SK-N-SH (cell line): ENCODE results near the gene SEMA3B. TPM values are rescaled to one million over a fixed set of nuclear protein-coding genes. Genes with fewer than 3 reads are reported as not detected.
A peak's percentile ranks its signal among the peaks of the same experiment; 100 is the strongest.

Source experiments
- CTCF ChIA-PET: fragments of 300-600, 350-600 bp; formaldehyde crosslinking; extraction: SDS; loops from one replicate; lab custom pipeline; 2021; lab: Yijun Ruan, JAX
- POLR2A ChIA-PET: fragments of 350-600 bp; sonication (Branson Sonifier 250); formaldehyde crosslinking; extraction: SDS; loops from one replicate; lab custom pipeline; 2020; ENCODE audit warnings: antibody characterized with exemption, inconsistent platforms; lab: Yijun Ruan, JAX
- DNase-seq: peaks from one replicate; pipeline ENCODE4 v3.0.0; 2012
- H2AFZ ChIP-seq: fragments of 200-600 bp; sonication (generic); 2 replicates; pipeline ENCODE4 v1.8.1; 2016; ENCODE audit warnings: antibody characterized with exemption, mild to moderate bottlenecking, low read depth
- H3F3A ChIP-seq: fragments of 200-600 bp; sonication (generic); replicated peaks from 2 replicates; pipeline ENCODE3; 2016; ENCODE audit warnings: antibody characterized with exemption, mild to moderate bottlenecking; ENCODE audit not compliant: insufficient read depth
- H3K27ac ChIP-seq, 2 experiments: fragments of 200-500 bp in 1 of 2; fragments of 200-600 bp in 1 of 2; sonication (Bioruptor generic) in 1 of 2; sonication (generic), shearing (Covaris generic) in 1 of 2; 2 replicates each; pipeline versions ENCODE4 v1.5.1 to v1.6.1; 2014 to 2016; ENCODE audit warnings: low read depth in 2 of 2, inconsistent platforms in 1 of 2, low read length in 1 of 2, mild to moderate bottlenecking in 1 of 2, mixed read lengths in 1 of 2
- H3K27me3 ChIP-seq: fragments of 200-600 bp; sonication (generic), shearing (Covaris generic); 2 replicates; pipeline ENCODE4 v1.6.1; 2016; ENCODE audit warnings: mixed run types; ENCODE audit not compliant: insufficient read depth
- H3K36me3 ChIP-seq, 2 experiments: fragments of 200-500 bp in 1 of 2; fragments of 200-600 bp in 1 of 2; sonication (Bioruptor generic) in 1 of 2; sonication (generic) in 1 of 2; replicated peaks in 1 of 2; 2 replicates each; pipeline versions ENCODE3 to v1.5.1; 2014 to 2016; ENCODE audit warnings: low read length in 1 of 2, mild to moderate bottlenecking in 1 of 2; ENCODE audit not compliant: insufficient read depth in 2 of 2, control insufficient read depth in 1 of 2
- H3K4me1 ChIP-seq, 2 experiments: fragments of 200-500 bp in 1 of 2; fragments of 200-600 bp in 1 of 2; sonication (Bioruptor generic) in 1 of 2; sonication (generic), shearing (Covaris generic) in 1 of 2; 2 replicates each; pipeline versions ENCODE4 v1.5.1 to v1.6.1; 2014 to 2016; ENCODE audit warnings: low read depth in 1 of 2, low read length in 1 of 2, mixed run types in 1 of 2; ENCODE audit not compliant: insufficient read depth in 2 of 2, control insufficient read depth in 1 of 2
- H3K4me2 ChIP-seq: fragments of 200-600 bp; sonication (generic), shearing (Covaris generic); 2 replicates; pipeline ENCODE4 v1.6.1; 2017; ENCODE audit warnings: mixed run types
- H3K4me3 ChIP-seq, 2 experiments: fragments of 200-500 bp in 1 of 2; fragments of 200-600 bp in 1 of 2; sonication (Bioruptor generic) in 1 of 2; sonication (generic), shearing (Covaris generic) in 1 of 2; 2 replicates each; pipeline versions ENCODE4 v1.5.1 to v1.8.1; 2014 to 2016; ENCODE audit warnings: low read depth in 2 of 2, inconsistent platforms in 1 of 2, low read length in 1 of 2, mild to moderate bottlenecking in 1 of 2, mixed read lengths in 1 of 2, moderate library complexity in 1 of 2
- H3K79me2 ChIP-seq: fragments of 200-600 bp; sonication (generic); 2 replicates; pipeline ENCODE4 v1.8.1; 2017; ENCODE audit warnings: mild to moderate bottlenecking; ENCODE audit not compliant: insufficient read depth
- H3K9ac ChIP-seq: fragments of 200-600 bp; sonication (generic); 2 replicates; pipeline ENCODE4 v1.6.1; 2017; ENCODE audit warnings: mixed run types
- H3K9me2 ChIP-seq: fragments of 200-600 bp; sonication (generic); 2 replicates; pipeline ENCODE4 v1.6.1; 2017; ENCODE audit warnings: mixed run types
- H3K9me3 ChIP-seq: fragments of 200-600 bp; sonication (generic); 2 replicates; pipeline ENCODE4 v1.6.1; 2017; ENCODE audit warnings: mixed run types, mild to moderate bottlenecking, moderate library complexity
- H4K20me1 ChIP-seq: fragments of 200-600 bp; sonication (generic); 2 replicates; pipeline ENCODE4 v1.6.1; 2017; ENCODE audit warnings: mild to moderate bottlenecking, mixed run types; ENCODE audit not compliant: insufficient read depth
- CHD2 ChIP-seq: fragments of 150-350 bp; IDR thresholded peaks from 2 replicates; pipeline ENCODE4 v1.6.1; 2018; ENCODE audit warnings: low read length; ENCODE audit not compliant: partially characterized antibody
- CTCF ChIP-seq: fragments of 200-600 bp; sonication (generic); IDR thresholded peaks from 2 replicates; pipeline ENCODE4 v1.6.1; 2017; ENCODE audit warnings: antibody characterized with exemption, mild to moderate bottlenecking, moderate library complexity
- ELF1 ChIP-seq: IDR thresholded peaks from 2 replicates; pipeline ENCODE4 v1.4.0; 2012
- EP300 ChIP-seq, 2 experiments: IDR thresholded peaks; 2 replicates each; pipeline versions ENCODE4 v1.4.0 to v1.6.1; 2012; ENCODE audit warnings: borderline replicate concordance in 1 of 2, low read depth in 1 of 2, low read length in 1 of 2
- EZH2phosphoT487 ChIP-seq: fragments of 200-600 bp; sonication (generic); IDR thresholded peaks from 2 replicates; pipeline ENCODE4 v1.6.1; 2017; ENCODE audit warnings: low read depth, mixed run types, mild to moderate bottlenecking, antibody characterized with exemption, moderate library complexity, borderline replicate concordance
- FOSL2 ChIP-seq: IDR thresholded peaks from 2 replicates; pipeline ENCODE4 v1.4.0; 2012; ENCODE audit warnings: low read depth, mild to moderate bottlenecking, moderate library complexity, borderline replicate concordance
- FOXM1 ChIP-seq: IDR thresholded peaks from 2 replicates; pipeline ENCODE4 v1.4.0; 2012; ENCODE audit warnings: low read depth, mild to moderate bottlenecking
- GATA2 ChIP-seq: sonication (generic); formaldehyde crosslinking; IDR thresholded peaks from 2 replicates; pipeline ENCODE4 v1.5.0; 2020; ENCODE audit warnings: mild to moderate bottlenecking, missing genetic modification reagents
- MXI1 ChIP-seq: IDR thresholded peaks from 2 replicates; pipeline ENCODE4 v1.6.1; 2012; ENCODE audit warnings: mild to moderate bottlenecking, low read depth, low read length, improper control_type of control experiment
- PBX3 ChIP-seq: IDR thresholded peaks from 2 replicates; pipeline ENCODE4; 2012
- RAD21 ChIP-seq: IDR thresholded peaks from 2 replicates; pipeline ENCODE4 v1.6.1; 2012; ENCODE audit warnings: mild to moderate bottlenecking, low read length
- RCOR1 ChIP-seq: fragments of 150-350 bp; IDR thresholded peaks from 2 replicates; pipeline ENCODE4 v1.6.1; 2017; ENCODE audit warnings: antibody characterized with exemption, low read length
- RFX5 ChIP-seq: IDR thresholded peaks from 2 replicates; pipeline ENCODE4 v1.6.1; 2012; ENCODE audit warnings: mild to moderate bottlenecking, improper control_type of control experiment, low read length
- SIN3A ChIP-seq: IDR thresholded peaks from 2 replicates; pipeline ENCODE4 v1.6.1; 2012; ENCODE audit warnings: low read depth, mild to moderate bottlenecking, low read length, moderate library complexity, borderline replicate concordance
- SMC3 ChIP-seq: IDR thresholded peaks from 2 replicates; pipeline ENCODE4 v1.6.1; 2012; ENCODE audit warnings: low read depth, low read length, improper control_type of control experiment
- TAF1 ChIP-seq: IDR thresholded peaks from 2 replicates; pipeline ENCODE4 v1.6.1; 2012; ENCODE audit warnings: low read depth, mild to moderate bottlenecking, low read length, moderate library complexity, borderline replicate concordance
- USF1 ChIP-seq: IDR thresholded peaks from 2 replicates; pipeline ENCODE4 v1.4.0; 2012; ENCODE audit warnings: low read depth, borderline replicate concordance
- USF2 ChIP-seq: fragments of 150-350 bp; IDR thresholded peaks from 2 replicates; pipeline ENCODE4 v1.6.1; 2017; ENCODE audit warnings: antibody characterized with exemption, low read length, low read depth, borderline replicate concordance
- WGBS: methylation state at CpG from one replicate; pipeline ENCODE4 v1.1.6; 2017; ENCODE audit warnings: low lambda C conversion rate; 5-methylcytosine and 5-hydroxymethylcytosine counted together
- polyA plus RNA-seq, 3 experiments: library from polyadenylated mRNA; depleted of rRNA; stranded (reverse); fragments of >200 nt; gene quantifications; 2 replicates each; pipeline ENCODE4 v1.2.3, GENCODE V29; 2012

The SEMA3B gene
- polyA plus RNA-seq, 1 of the 3 experiments (the other 2 are of a cell fraction): 14.9 TPM

- H3K9me3 ChIP-seq: no peaks in the 10 kb centered on the region
- no peaks in the 10 kb centered on the region for H3K27me3 ChIP-seq
- H3K79me2 ChIP-seq: peaks cover 39% of the 10 kb centered on the region
- TF ChIP-seq RCOR1 (no peak), USF1 (no peak), EP300 (IDR thresholded peaks at IDR 0.05; ENCODE audit: borderline replicate concordance in 1 of 2, low read depth in 1 of 2, low read length in 1 of 2) (no peak), RFX5 (no peak), SMC3 (no peak), ELF1 (no peak), PBX3 (no peak), RAD21 (no peak), USF2 (no peak), GATA2 (CRISPR knock-in tag) (no peak), FOXM1 (no peak), FOSL2 (no peak), SIN3A (no peak), TAF1 (no peak), EZH2phosphoT487 (no peak), CHD2 (no peak), CTCF (no peak), MXI1 (no peak)
- H2AFZ ChIP-seq: no peak overlapping the region
- no peak overlapping the region for H3K9ac ChIP-seq
- no peak overlapping the region for H3K27ac ChIP-seq
- H4K20me1 ChIP-seq: no peaks in the 10 kb centered on the region
- ChIA-PET CTCF (interaction anchor here (1.4 to 5.9 kb wide), 2 partner anchors 9 to 16 kb away, joined by 4 to 45 read pairs; partner anchors contain the start of genes HYAL1, HYAL3 and NAA80), POLR2A (no interaction called here)
- no peak for DNase-seq
- H3K4me2 ChIP-seq: 0 out of 2 replicates have a peak overlapping the region, but pooled peaks have one; percentile 11
- peaks cover 9% of the 10 kb centered on the region for H3F3A ChIP-seq
- H3K9me2 ChIP-seq: no peaks in the 10 kb centered on the region
- H3K36me3 ChIP-seq: peaks cover 15 to 30% of the 10 kb centered on the region in 2 experiments
- no peak overlapping the region for H3K4me3 ChIP-seq
- 74% methylated on average over 6 of the region's 6 CpGs for WGBS
- H3K4me1 ChIP-seq: peaks cover 0 to 34% of the 10 kb centered on the region in 2 experiments; a peak in 2 of 4 replicates
Measured at GRCh38 chr3:50317300-50317699, 48.4 kb downstream of the SEMA3B start.
